ENCODE measurements around the gene MYO3B.
A peak's percentile ranks its signal among the peaks of the same experiment; 100 is the strongest.
"Not testable (repeated sequence)": the region's sequence is repeated elsewhere in the genome, so short reads cannot be mapped to it uniquely, and the experiment has no call there.

The MYO3B gene

GRCh38 chr2:170582313-170582712 is 404.4 kb downstream of the MYO3B start:
- DNase-seq = no peak

DNA sequence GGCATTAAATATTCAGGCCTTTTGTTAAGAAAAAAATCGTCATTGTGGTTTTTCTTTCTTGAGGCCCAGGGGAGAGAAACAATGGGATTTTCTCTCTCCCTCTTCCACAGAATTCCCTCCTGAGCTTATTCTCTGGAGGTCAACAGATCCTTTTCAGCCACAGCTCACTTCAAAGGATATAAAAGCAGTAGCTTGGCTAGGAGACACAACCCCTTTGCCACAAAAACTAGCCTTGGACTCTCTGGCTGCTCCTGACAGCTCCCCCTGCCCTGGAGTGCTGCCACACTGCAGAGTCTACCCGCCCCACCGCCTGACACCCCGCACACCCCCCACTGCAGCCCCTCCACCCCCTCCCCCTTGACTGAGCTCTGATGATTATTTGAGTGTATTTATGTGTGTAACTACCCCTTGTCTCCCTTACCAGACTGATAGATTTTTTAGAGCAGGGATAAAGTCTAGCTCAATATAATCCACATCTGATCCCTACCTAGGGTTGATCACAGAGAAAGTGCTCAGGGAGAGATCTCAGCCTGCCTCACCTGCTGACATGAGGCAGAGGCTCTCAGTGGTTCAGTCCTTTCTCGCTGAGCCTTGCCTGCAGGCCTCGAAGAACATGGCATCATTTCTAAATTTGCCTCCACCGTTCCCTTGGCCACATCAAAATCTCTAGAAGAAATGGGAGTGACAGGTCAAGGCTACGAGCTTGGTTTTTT is 405.0 kb downstream of the MYO3B start:
- DNase-seq = no peak

- DNase-seq = no peak
Measured at GRCh38 chr2:170585067-170585466, 407.1 kb downstream of the MYO3B start.

GRCh38 chr2:170586571-170587095 is 408.7 kb downstream of the MYO3B start:
- no peak for DNase-seq

GRCh38 chr2:170587117-170587516 is 409.2 kb downstream of the MYO3B start:
- DNase-seq = no peak

GRCh38 chr2:170587922-170588321 is 410.0 kb downstream of the MYO3B start:
- no peak for DNase-seq

DNA sequence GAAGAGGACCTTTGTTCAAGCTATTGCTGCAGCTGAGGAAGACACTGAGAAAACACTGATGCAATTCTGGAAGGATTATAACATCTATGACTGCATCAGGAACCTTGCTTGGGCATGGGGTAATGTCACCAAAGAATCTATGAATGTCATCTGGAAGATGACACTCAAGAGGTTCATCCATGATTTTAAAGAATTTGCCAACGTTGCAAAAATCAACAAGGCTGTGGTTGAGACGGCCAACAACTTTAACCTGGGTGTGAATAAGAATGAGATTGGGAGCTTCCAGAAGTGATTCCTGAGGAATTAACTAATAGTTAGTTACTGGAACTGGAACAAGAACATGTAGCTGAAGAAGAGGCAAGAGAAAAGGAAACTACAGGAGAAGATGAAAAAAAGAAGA is 410.8 kb downstream of the MYO3B start:
- DNase-seq = no peak

GRCh38 chr2:170596576-170596975 is 418.6 kb downstream of the MYO3B start:
- DNase-seq = no peak

GRCh38 chr2:170598067-170598395 is 420.1 kb downstream of the MYO3B start:
- no peak for DNase-seq

- DNase-seq = no peak
Measured at GRCh38 chr2:170601489-170601888, 423.5 kb downstream of the MYO3B start.

DNA sequence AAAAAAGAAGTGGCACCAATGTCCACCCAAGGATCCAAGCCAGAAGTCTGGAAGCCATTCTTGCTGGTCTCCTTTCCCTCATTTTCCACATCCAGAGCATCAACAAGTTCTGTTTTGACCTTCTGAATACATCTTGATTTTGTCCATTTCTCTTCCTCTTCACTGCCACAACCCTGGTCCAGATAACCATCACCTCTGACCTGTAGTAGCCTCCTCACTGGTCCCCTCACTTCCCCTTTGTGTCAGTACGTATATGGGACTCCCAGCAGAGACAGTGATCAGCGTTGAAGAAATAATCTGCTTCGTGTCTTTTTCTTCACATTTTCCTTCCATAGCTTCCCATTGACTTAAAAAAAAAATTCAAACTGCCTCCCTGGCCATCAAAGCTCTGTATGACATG is 427.9 kb downstream of the MYO3B start:
- no peak for DNase-seq

DNA sequence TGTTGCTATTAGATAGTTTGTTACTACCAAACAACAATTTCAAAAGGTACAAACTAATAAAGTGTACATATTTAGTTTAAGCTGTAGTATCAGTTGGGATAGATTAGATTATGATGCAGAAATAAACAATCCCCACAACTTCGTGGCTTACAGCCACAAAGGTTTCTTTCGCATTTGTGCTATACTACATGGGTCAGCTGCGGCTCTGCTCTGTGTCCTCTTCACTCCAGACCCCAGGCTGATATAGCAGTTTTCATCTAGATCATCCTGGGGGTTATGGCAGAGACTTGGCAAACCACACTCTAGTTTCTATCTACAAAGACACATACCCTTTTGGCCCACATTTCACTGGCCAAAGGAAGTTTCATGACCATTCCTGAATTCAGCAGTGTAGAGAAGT is 429.2 kb downstream of the MYO3B start:
- no peak for DNase-seq

- DNase-seq = no peak
Measured at GRCh38 chr2:170610615-170611014, 432.7 kb downstream of the MYO3B start.

- DNase-seq = not testable (repeated sequence)
Measured at GRCh38 chr2:170618948-170619347, 441.0 kb downstream of the MYO3B start.

DNA sequence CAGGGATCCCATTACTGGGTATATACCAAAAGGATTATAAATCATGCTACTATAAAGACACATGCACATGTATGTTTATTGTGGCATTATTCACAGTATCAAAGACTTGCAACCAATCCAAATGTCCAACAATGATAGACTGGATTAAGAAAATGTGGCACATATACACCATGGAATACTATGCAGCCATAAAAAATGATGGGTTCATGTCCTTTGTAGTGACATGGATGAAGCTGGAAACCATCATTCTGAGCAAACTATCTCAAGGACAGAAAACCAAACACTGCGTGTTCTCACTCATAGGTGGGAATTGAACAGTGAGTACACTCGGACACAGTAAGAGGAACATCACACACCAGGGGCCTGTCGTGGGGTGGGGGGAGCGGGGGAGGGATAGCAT is 457.1 kb downstream of the MYO3B start:
- DNase-seq = not testable (repeated sequence)

- DNase-seq = no peak
Measured at GRCh38 chr2:170639635-170640034, 461.7 kb downstream of the MYO3B start.

DNA sequence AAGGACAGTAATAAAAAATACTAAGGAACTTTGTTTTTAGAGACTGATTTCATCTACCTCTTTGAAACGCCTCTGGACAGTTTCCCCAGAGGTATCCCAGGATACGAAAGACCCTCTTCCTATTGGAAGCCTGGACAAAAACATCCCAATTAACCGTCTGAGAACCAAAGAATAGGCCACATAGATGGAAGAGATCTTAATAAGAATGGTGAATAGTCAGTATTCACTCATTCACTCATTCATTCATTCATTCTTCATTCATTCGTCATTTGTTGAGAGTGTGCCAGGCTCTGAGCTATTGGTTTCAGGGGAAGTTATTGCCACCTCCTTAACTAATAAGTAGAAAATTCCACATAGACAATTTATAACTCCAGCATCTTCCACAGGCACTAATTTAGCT is 464.0 kb downstream of the MYO3B start:
- DNase-seq = no peak

DNA sequence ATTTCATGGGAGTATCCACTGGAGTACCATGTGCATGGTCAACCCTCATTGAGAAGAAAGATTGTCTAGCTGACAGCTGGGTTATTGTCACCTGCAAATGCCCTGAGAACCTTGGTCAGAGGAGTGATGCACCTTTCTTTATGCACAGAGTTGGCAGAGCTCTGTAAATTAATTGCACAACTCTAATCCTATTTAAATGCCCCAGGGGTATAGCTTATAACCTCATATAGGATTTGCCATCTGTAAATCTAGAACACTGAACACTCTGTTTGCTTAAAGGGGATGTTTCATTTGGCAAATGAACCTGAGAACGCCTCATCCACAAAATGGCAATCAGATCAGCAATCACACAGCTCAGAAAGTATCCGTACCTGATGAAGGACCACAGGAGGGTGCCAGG is 465.4 kb downstream of the MYO3B start:
- no peak for DNase-seq

DNA sequence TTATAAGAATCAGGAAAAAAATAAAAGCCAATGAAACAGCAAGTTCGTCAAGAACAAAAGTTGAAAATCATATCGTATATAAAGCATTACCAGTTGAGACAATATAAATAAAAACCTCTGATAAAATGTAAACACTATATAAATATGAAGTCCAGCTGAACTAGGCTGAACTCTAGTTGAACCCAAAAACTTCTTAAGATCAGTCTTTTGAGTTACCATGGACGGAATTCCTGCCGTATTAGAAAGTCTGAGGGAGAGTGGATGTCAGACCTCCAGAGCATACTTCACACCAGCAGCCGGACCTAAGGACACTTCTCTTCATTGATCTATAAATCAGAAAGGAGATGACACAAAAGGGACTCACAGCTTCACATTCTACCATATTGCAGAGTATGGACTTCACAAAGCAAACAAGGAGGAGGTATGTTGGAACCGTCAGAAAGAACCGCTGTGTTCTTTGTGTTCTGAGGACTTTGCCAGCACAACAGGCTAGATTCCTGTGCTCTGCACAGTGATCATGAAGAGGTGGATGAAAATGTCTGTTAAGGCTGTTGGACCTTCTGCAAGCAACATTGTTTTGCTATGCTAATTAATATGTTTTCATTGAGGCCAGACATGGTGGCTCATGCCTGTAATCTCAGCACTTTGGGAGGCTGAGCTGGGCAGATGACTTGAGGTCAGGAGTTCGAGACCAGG is 469.9 kb downstream of the MYO3B start:
- DNase-seq = no peak

- DNase-seq = peak; percentile 37
Measured at GRCh38 chr2:170651624-170652325, 473.8 kb downstream of the MYO3B start.

DNA sequence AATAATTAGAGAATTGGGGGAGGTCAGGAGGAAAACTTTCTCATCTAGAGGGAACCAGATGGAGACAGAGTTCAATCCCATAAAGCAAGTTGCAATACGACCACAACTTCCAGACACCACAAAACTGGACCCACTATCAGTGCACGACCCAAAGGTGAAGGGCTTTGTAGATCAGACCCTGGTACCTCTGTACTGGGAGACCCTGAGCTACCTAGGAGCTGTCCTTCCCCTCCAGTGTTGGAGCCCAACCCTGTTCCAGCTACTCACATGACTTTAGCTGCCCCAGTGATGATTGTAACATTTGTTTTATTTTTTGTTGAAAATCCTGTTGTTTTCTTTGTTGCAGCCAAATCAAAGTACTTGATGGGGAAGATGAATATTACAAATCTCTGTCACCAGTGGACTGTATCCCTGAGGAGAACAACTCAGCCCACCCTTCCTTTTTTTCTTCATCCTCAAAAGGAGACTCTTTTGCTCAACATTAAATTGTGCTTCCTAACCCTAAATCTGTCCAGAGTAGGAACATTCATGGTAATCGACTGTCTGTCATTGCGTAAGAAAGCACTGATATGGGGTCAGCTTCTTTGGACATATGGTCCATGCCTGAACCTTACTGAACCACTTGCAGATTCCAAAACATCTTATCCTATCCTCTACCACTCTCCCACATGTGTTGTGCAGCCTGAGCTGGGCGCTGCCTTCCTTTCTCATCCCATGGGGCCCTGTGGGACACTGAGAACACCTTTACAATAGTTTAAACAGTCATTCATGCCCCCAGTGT is 474.9 kb downstream of the MYO3B start:
- no peak for DNase-seq

- DNase-seq = no peak
Measured at GRCh38 chr2:170656669-170657068, 478.7 kb downstream of the MYO3B start.

GRCh38 chr2:170660409-170660808 is 482.5 kb downstream of the MYO3B start:
- DNase-seq = no peak

Data from activated gamma-delta T cell treated with Interleukin-2 at 50 U/mL for 16 hours (primary cell).